CD4-positive, alpha-beta memory T cell (primary cell): ENCODE measurements around the gene ZC3H12C. TPM values are rescaled to one million over a fixed set of nuclear protein-coding genes. Genes with fewer than 3 reads are reported as not detected.

Experiments
- CTCF ChIA-PET: fragments of 350-600 bp; sonication (Branson Sonifier 250); formaldehyde crosslinking; loops from one replicate; lab custom pipeline; 2021; ENCODE audit warnings: inconsistent platforms; ENCODE audit not compliant: partially characterized antibody; lab: Charles Lee
- POLR2A ChIA-PET: fragments of 350-600 bp; sonication (Branson Sonifier 250); formaldehyde crosslinking; loops from one replicate; lab custom pipeline; 2021; ENCODE audit not compliant: partially characterized antibody; lab: Charles Lee
- DNase-seq, 5 donors: peaks; one replicate each; pipeline versions ENCODE4 v3.0.0 to v3.0.0-alpha.2; 2020 to 2022; ENCODE audit warnings: mixed read lengths in 1 of 5
- H3K27ac ChIP-seq: one replicate; pipeline ENCODE4 v1.7.0; 2013; ENCODE audit warnings: low read depth, low read length
- H3K27me3 ChIP-seq: 2 replicates; pipeline ENCODE4 v1.7.0; 2013; ENCODE audit warnings: mild to moderate bottlenecking, low read length, moderate library complexity; ENCODE audit not compliant: insufficient read depth
- H3K36me3 ChIP-seq: 2 replicates; pipeline ENCODE4 v1.7.0; 2013; ENCODE audit warnings: mild to moderate bottlenecking, low read length, moderate library complexity; ENCODE audit not compliant: insufficient read depth
- H3K4me1 ChIP-seq: 2 replicates; pipeline ENCODE4 v1.7.0; 2013; ENCODE audit warnings: mild to moderate bottlenecking, low read length, moderate library complexity; ENCODE audit not compliant: insufficient read depth
- H3K4me3 ChIP-seq, 2 donors: one replicate each; pipeline ENCODE4 v1.7.0; 2013; ENCODE audit warnings: low read length in 2 of 2, mild to moderate bottlenecking in 1 of 2
- H3K9me3 ChIP-seq, 2 donors: one replicate each; pipeline ENCODE4 v1.7.0; 2013; ENCODE audit warnings: low read length in 2 of 2, control low read depth in 1 of 2; ENCODE audit not compliant: control insufficient read depth in 1 of 2
- H3K27ac Mint-ChIP-seq, 7 donors: one replicate each; pipeline ENCODE4 v1.8.0; 2020 to 2021; ENCODE audit warnings: mixed read lengths in 7 of 7, mild to moderate bottlenecking in 6 of 7, inconsistent platforms in 3 of 7, moderate library complexity in 3 of 7
- H3K27me3 Mint-ChIP-seq, 2 donors: one replicate each; pipeline ENCODE4 v1.8.0; 2020 to 2021; ENCODE audit warnings: mixed read lengths in 2 of 2
- H3K36me3 Mint-ChIP-seq, 2 donors: one replicate each; pipeline ENCODE4 v1.8.0; 2020 to 2021; ENCODE audit warnings: mixed read lengths in 2 of 2, inconsistent platforms in 1 of 2, mild to moderate bottlenecking in 1 of 2
- H3K4me1 Mint-ChIP-seq, 4 donors: one replicate each; pipeline ENCODE4 v1.8.0; 2020 to 2021; ENCODE audit warnings: mixed read lengths in 4 of 4, mild to moderate bottlenecking in 1 of 4
- H3K4me3 Mint-ChIP-seq, 8 donors: one replicate each; pipeline ENCODE4 v1.8.0; 2020 to 2021; ENCODE audit warnings: mixed read lengths in 8 of 8, mild to moderate bottlenecking in 7 of 8, moderate library complexity in 6 of 8, inconsistent platforms in 3 of 8
- H3K9me3 Mint-ChIP-seq, 8 donors: one replicate each; pipeline ENCODE4 v1.8.0; 2020 to 2021; ENCODE audit warnings: mixed read lengths in 8 of 8, mild to moderate bottlenecking in 5 of 8, inconsistent platforms in 3 of 8, moderate library complexity in 1 of 8
- intact Hi-C: fragments of 100-400 bp; cut with micrococcal nuclease; formaldehyde crosslinking; loops from one replicate; pipeline ENCODE4 v1.15.1; 2023
- polyA plus RNA-seq, 2 donors: library from polyadenylated mRNA; unstranded; fragments of 300-500 nt; fragmentation: Illumina TruSeq; gene quantifications; one replicate each; pipeline ENCODE4 v1.2.3, GENCODE V29; 2021
- total RNA-seq, 2 experiments: library from RNA; stranded (reverse); gene quantifications; one replicate each; pipeline ENCODE4 v1.2.3, GENCODE V29; 2021

ZC3H12C gene
- total and polyA plus RNA-seq, 4 experiments from 2014 or later: 0.17 TPM; not detected in 2

- H3K36me3 ChIP-seq: no peaks in the 10 kb centered on the region
- no peak overlapping the region for H3K4me3 ChIP-seq
- H3K4me1 ChIP-seq: no peaks in the 10 kb centered on the region
- no peak overlapping the region for H3K27ac ChIP-seq
- intact Hi-C loops: no loop called here
- H3K4me3 Mint-ChIP-seq: no peak overlapping the region
- no peak overlapping the region for H3K27ac Mint-ChIP-seq
- H3K9me3 ChIP-seq: no peaks in the 10 kb centered on the region
- ChIA-PET POLR2A (no interaction called here), CTCF (no interaction called here)
- peaks cover 0 to 4% (median 0%) of the 10 kb centered on the region in 8 donors for H3K9me3 Mint-ChIP-seq
- H3K36me3 Mint-ChIP-seq: no peaks in the 10 kb centered on the region
- H3K27me3 Mint-ChIP-seq: peaks cover 10% of the 10 kb centered on the region in 2 donors
- H3K4me1 Mint-ChIP-seq: peaks cover 0 to 1% (median 0%) of the 10 kb centered on the region in 4 donors
- H3K27me3 ChIP-seq: no peaks in the 10 kb centered on the region
- DNase-seq: no peak
Measured at GRCh38 chr11:110070176-110070575, 23.0 kb upstream of the ZC3H12C start.

GRCh38 chr11:110071197-110071596 is 22.0 kb upstream of the ZC3H12C start:
- Mint-ChIP-seq H3K36me3 (no peaks in the 10 kb centered on the region), H3K4me1 (peaks cover 0 to 2% (median 0%) of the 10 kb centered on the region in 4 donors), H3K27me3 (peaks cover 10 to 11% of the 10 kb centered on the region in 2 donors), H3K4me3 (no peak overlapping the region), H3K9me3 (peaks cover 0 to 4% (median 0%) of the 10 kb centered on the region in 8 donors), H3K27ac (no peak overlapping the region)
- ChIA-PET CTCF (no interaction called here), POLR2A (no interaction called here)
- intact Hi-C loops: no loop called here
- no peak overlapping the region for H3K4me3 ChIP-seq
- no peaks in the 10 kb centered on the region for H3K9me3 ChIP-seq
- H3K27ac ChIP-seq: no peak overlapping the region
- H3K27me3 ChIP-seq: no peaks in the 10 kb centered on the region
- no peak for DNase-seq
- H3K36me3 ChIP-seq: no peaks in the 10 kb centered on the region
- no peaks in the 10 kb centered on the region for H3K4me1 ChIP-seq

- Mint-ChIP-seq H3K36me3 (no peaks in the 10 kb centered on the region), H3K4me1 (peaks cover 0 to 3% (median 0%) of the 10 kb centered on the region in 4 donors), H3K4me3 (no peak overlapping the region), H3K27me3 (peaks cover 10 to 11% of the 10 kb centered on the region in 2 donors), H3K27ac (no peak overlapping the region), H3K9me3 (peaks cover 0 to 4% (median 0%) of the 10 kb centered on the region in 8 donors)
- H3K27me3 ChIP-seq: no peaks in the 10 kb centered on the region
- no peak for DNase-seq
- H3K36me3 ChIP-seq: no peaks in the 10 kb centered on the region
- no peak overlapping the region for H3K27ac ChIP-seq
- ChIA-PET POLR2A (no interaction called here), CTCF (no interaction called here)
- no peaks in the 10 kb centered on the region for H3K9me3 ChIP-seq
- no peak overlapping the region for H3K4me3 ChIP-seq
- no peaks in the 10 kb centered on the region for H3K4me1 ChIP-seq
- intact Hi-C loops: no loop called here
Measured at GRCh38 chr11:110072930-110073329, 20.3 kb upstream of the ZC3H12C start.

- ChIA-PET POLR2A (no interaction called here), CTCF (no interaction called here)
- intact Hi-C loops: no loop called here
- Histone ChIP-seq H3K4me1 (no peaks in the 10 kb centered on the region), H3K4me3 (no peak overlapping the region), H3K27ac (no peak overlapping the region), H3K27me3 (no peaks in the 10 kb centered on the region), H3K9me3 (no peaks in the 10 kb centered on the region), H3K36me3 (no peaks in the 10 kb centered on the region)
- H3K4me1 Mint-ChIP-seq: peaks cover 0 to 3% (median 0%) of the 10 kb centered on the region in 4 donors
- peaks cover 9 to 11% of the 10 kb centered on the region in 2 donors for H3K27me3 Mint-ChIP-seq
- no peak overlapping the region for H3K4me3 Mint-ChIP-seq
- no peak for DNase-seq
- peaks cover 0 to 8% (median 0%) of the 10 kb centered on the region in 8 donors for H3K9me3 Mint-ChIP-seq
- no peaks in the 10 kb centered on the region for H3K36me3 Mint-ChIP-seq
- no peak overlapping the region for H3K27ac Mint-ChIP-seq
Measured at GRCh38 chr11:110074499-110074898, 18.7 kb upstream of the ZC3H12C start.

- CTCF ChIA-PET: no interaction called here
- H3K4me1 ChIP-seq: no peaks in the 10 kb centered on the region
- Mint-ChIP-seq H3K36me3 (no peaks in the 10 kb centered on the region), H3K27ac (no peak overlapping the region), H3K4me3 (no peak overlapping the region), H3K4me1 (peaks cover 0 to 2% (median 0%) of the 10 kb centered on the region in 4 donors), H3K27me3 (peaks cover 7 to 9% of the 10 kb centered on the region in 2 donors), H3K9me3 (peaks cover 0 to 11% (median 0%) of the 10 kb centered on the region in 8 donors)
- H3K27me3 ChIP-seq: no peaks in the 10 kb centered on the region
- H3K4me3 ChIP-seq: no peak overlapping the region
- no peak for DNase-seq
- H3K9me3 ChIP-seq: no peaks in the 10 kb centered on the region
- intact Hi-C loops: no loop called here
- POLR2A ChIA-PET: no interaction called here
- no peak overlapping the region for H3K27ac ChIP-seq
- H3K36me3 ChIP-seq: no peaks in the 10 kb centered on the region
Measured at GRCh38 chr11:110075105-110075846, 17.9 kb upstream of the ZC3H12C start.

GRCh38 chr11:110075847-110076208 is 17.4 kb upstream of the ZC3H12C start:
- intact Hi-C loops: no loop called here
- no peak overlapping the region for H3K27ac Mint-ChIP-seq

GRCh38 chr11:110076371-110076965 is 16.7 kb upstream of the ZC3H12C start:
- Mint-ChIP-seq H3K9me3 (peaks cover 0 to 12% (median 0%) of the 10 kb centered on the region in 8 donors), H3K27me3 (peaks cover 5 to 8% of the 10 kb centered on the region in 2 donors), H3K4me3 (no peak overlapping the region), H3K4me1 (peaks cover 0 to 2% (median 0%) of the 10 kb centered on the region in 4 donors), H3K36me3 (no peaks in the 10 kb centered on the region), H3K27ac (no peak overlapping the region)
- ChIA-PET POLR2A (no interaction called here), CTCF (no interaction called here)
- H3K36me3 ChIP-seq: no peaks in the 10 kb centered on the region
- intact Hi-C loops: no loop called here
- DNase-seq: no peak
- H3K4me3 ChIP-seq: no peak overlapping the region
- no peaks in the 10 kb centered on the region for H3K9me3 ChIP-seq
- H3K4me1 ChIP-seq: no peaks in the 10 kb centered on the region
- H3K27me3 ChIP-seq: no peaks in the 10 kb centered on the region
- no peak overlapping the region for H3K27ac ChIP-seq

More at GRCh38 chr11:110075847-110076208, 17.4 kb upstream of the ZC3H12C start:
- H3K36me3 ChIP-seq: no peaks in the 10 kb centered on the region
- H3K4me3 Mint-ChIP-seq: no peak overlapping the region
- H3K4me1 Mint-ChIP-seq: peaks cover 0 to 2% (median 0%) of the 10 kb centered on the region in 4 donors
- ChIA-PET POLR2A (no interaction called here), CTCF (no interaction called here)
- no peak overlapping the region for H3K27ac ChIP-seq
- no peaks in the 10 kb centered on the region for H3K9me3 ChIP-seq
- no peak overlapping the region for H3K4me3 ChIP-seq
- no peaks in the 10 kb centered on the region for H3K4me1 ChIP-seq
- peaks cover 6 to 7% of the 10 kb centered on the region in 2 donors for H3K27me3 Mint-ChIP-seq
- no peaks in the 10 kb centered on the region for H3K27me3 ChIP-seq
- H3K36me3 Mint-ChIP-seq: no peaks in the 10 kb centered on the region
- no peak for DNase-seq
- peaks cover 0 to 12% (median 0%) of the 10 kb centered on the region in 8 donors for H3K9me3 Mint-ChIP-seq
